Measurements from ENCODE around the gene DDX25. TPM values are rescaled to one million over a fixed set of nuclear protein-coding genes. Genes with fewer than 3 reads are reported as not detected.

DDX25 gene
- polyA plus RNA-seq, 1 donor (not counting 4 experiments of a cell fraction or from before 2014, with no cell fraction given): 0.12 TPM

GRCh38 chr11:125967515-125967914 is 63.2 kb downstream of the DDX25 start:
- Histone ChIP-seq H3K79me2 (ENCODE audit: control insufficient read depth, insufficient read depth, low read length) (no peaks in the 10 kb centered on the region), H3K9me3 (ENCODE audit: control insufficient read depth, low read depth, low read length) (no peaks in the 10 kb centered on the region), H3K4me2 (ENCODE audit: control insufficient read depth, extremely low read depth, insufficient read depth, low read depth, low read length) (no peak overlapping the region), H3K4me1 (ENCODE audit: control insufficient read depth, extremely low read depth, insufficient read depth, low read length) (peaks cover 14% of the 10 kb centered on the region), H4K20me1 (ENCODE audit: control insufficient read depth, extremely low read depth, insufficient read depth, low read length) (no peaks in the 10 kb centered on the region), H3K36me3 (ENCODE audit: control insufficient read depth in 2 of 2, extremely low read depth in 1 of 2, insufficient read depth in 2 of 2, low read length in 2 of 2) (no peaks in the 10 kb centered on the region), H3K9ac (ENCODE audit: control insufficient read depth, extremely low read depth, insufficient read depth, low read length) (no peak overlapping the region), H3K4me3 (ENCODE audit: control insufficient read depth in 2 of 3, extremely low read depth in 1 of 3, insufficient read depth in 2 of 3, low read depth in 1 of 3, low read length in 3 of 3) (no peak overlapping the region), H2AFZ (ENCODE audit: control insufficient read depth, low read length) (no peak overlapping the region), H3K27me3 (ENCODE audit: control insufficient read depth, extremely low read depth, insufficient read depth, low read length) (no peaks in the 10 kb centered on the region), H3K27ac (ENCODE audit: control insufficient read depth, insufficient read depth, low read length) (no peak overlapping the region), H3K9me1 (ENCODE audit: control insufficient read depth, extremely low read depth, insufficient read depth, low read length) (no peaks in the 10 kb centered on the region)
- no peak for TF ChIP-seq CTCF (optimal IDR thresholded peaks at IDR 0.05 in 1 of 3, IDR thresholded peaks at IDR 0.05 in 1 of 3, conservative IDR thresholded peaks at IDR 0.05 in 1 of 3; ENCODE audit: extremely low read depth in 1 of 3, insufficient read depth in 2 of 3, low read length in 3 of 3)
- no peak for TF ChIP-seq EZH2 (IDR thresholded peaks at IDR 0.05; ENCODE audit: low read length)
- dilution Hi-C loops (cut with MboI; ENCODE audit: extremely low pct_ligation_motif_present, low sequenced_read_pairs): no loop called here
- no peak for FAIRE-seq
- DNase-seq (ENCODE audit: low read depth, low spot score): no peak

GRCh38 chr11:125968354-125968753 is 64.0 kb downstream of the DDX25 start:
- no peaks in the 10 kb centered on the region for H3K27me3 ChIP-seq (ENCODE audit: control insufficient read depth, extremely low read depth, insufficient read depth, low read length)
- TF ChIP-seq CTCF (optimal IDR thresholded peaks at IDR 0.05 in 1 of 3, IDR thresholded peaks at IDR 0.05 in 1 of 3, conservative IDR thresholded peaks at IDR 0.05 in 1 of 3; ENCODE audit: extremely low read depth in 1 of 3, insufficient read depth in 2 of 3, low read length in 3 of 3) (no peak), EZH2 (IDR thresholded peaks at IDR 0.05; ENCODE audit: low read length) (no peak)
- peak; percentile 65 for FAIRE-seq
- peak overlapping the region in 1 of 3 experiments; percentile 29 for H3K4me3 ChIP-seq (ENCODE audit: control insufficient read depth in 2 of 3, extremely low read depth in 1 of 3, insufficient read depth in 2 of 3, low read depth in 1 of 3, low read length in 3 of 3)
- no peak overlapping the region for H3K9ac ChIP-seq (ENCODE audit: control insufficient read depth, extremely low read depth, insufficient read depth, low read length)
- H3K79me2 ChIP-seq (ENCODE audit: control insufficient read depth, insufficient read depth, low read length): no peaks in the 10 kb centered on the region
- DNase-seq (ENCODE audit: low read depth, low spot score): peak; percentile 38
- H2AFZ ChIP-seq (ENCODE audit: control insufficient read depth, low read length): no peak overlapping the region
- H3K27ac ChIP-seq (ENCODE audit: control insufficient read depth, insufficient read depth, low read length): no peak overlapping the region
- no peaks in the 10 kb centered on the region for H3K36me3 ChIP-seq (ENCODE audit: control insufficient read depth in 2 of 2, extremely low read depth in 1 of 2, insufficient read depth in 2 of 2, low read length in 2 of 2)
- peaks cover 14% of the 10 kb centered on the region for H3K4me1 ChIP-seq (ENCODE audit: control insufficient read depth, extremely low read depth, insufficient read depth, low read length)
- dilution Hi-C loops (cut with MboI; ENCODE audit: extremely low pct_ligation_motif_present, low sequenced_read_pairs): no loop called here
- peak overlapping the region; percentile 79 for H3K4me2 ChIP-seq (ENCODE audit: control insufficient read depth, extremely low read depth, insufficient read depth, low read depth, low read length)
- H4K20me1 ChIP-seq (ENCODE audit: control insufficient read depth, extremely low read depth, insufficient read depth, low read length): no peaks in the 10 kb centered on the region
- no peaks in the 10 kb centered on the region for H3K9me1 ChIP-seq (ENCODE audit: control insufficient read depth, extremely low read depth, insufficient read depth, low read length)
- no peaks in the 10 kb centered on the region for H3K9me3 ChIP-seq (ENCODE audit: control insufficient read depth, low read depth, low read length)
